ENCODE measurements around the gene IFNL1. TPM values are rescaled to one million over a fixed set of nuclear protein-coding genes. Genes with fewer than 3 reads are reported as not detected.
A peak's percentile ranks its signal among the peaks of the same experiment; 100 is the strongest.
"Not testable (repeated sequence)": the region's sequence is repeated elsewhere in the genome, so short reads cannot be mapped to it uniquely, and the experiment has no call there.

Gene IFNL1
- total RNA-seq, 3 donors from 2014 or later, result not detected

DNA sequence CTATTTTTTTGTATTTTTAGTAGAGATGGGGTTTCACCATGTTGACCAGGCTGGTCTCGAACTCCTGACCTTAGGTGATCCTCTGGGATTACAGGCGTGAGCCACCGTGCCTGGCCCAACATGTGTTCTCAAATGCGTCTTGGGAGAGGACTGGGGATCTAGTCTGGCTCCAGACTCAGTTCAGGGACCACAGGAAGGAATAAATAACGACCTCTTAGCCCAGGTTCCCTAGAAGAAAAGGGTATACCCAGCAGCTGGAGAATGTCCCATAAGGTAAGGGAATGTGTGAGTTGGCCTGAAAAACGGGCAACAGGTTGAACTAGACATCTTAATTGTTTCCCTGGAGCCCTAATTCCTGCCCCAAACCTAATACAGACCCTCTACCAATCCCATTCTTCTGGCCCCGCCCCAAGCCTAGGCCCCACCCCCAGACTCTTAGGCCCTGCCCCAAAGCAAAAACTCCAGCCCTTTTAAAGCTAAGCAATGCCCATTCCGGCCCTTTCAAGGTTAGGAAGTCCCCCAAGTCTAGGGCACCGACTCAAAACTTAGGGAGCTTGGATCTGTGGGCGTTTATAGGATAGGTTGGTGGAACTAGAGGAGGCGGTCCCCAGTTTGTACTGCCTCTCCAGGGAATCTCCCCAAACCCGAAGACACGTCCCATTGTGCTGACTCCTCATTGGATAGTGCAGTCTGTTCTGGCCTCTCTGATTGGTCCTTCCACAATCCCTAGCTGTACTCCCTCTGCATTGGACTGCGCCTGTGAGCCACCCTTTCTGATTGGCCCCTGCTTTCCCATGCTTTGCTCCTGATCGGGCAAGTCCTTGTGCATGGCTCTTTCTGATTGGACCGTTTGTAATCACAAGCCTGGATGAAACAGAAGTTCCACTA, 29.8 kb downstream of the IFNL1 start:
- Mint-ChIP-seq H3K4me3 (no peak overlapping the region), H3K27me3 (ENCODE audit: low read depth) (no peaks in the 10 kb centered on the region), H3K4me1 (ENCODE audit: low read depth) (peaks cover 40% of the 10 kb centered on the region), H3K9me3 (no peaks in the 10 kb centered on the region), H3K36me3 (ENCODE audit: insufficient read depth) (peaks cover 12% of the 10 kb centered on the region)
- DNase-seq (no peak), ATAC-seq (peak; percentile 64 to 72)

DNA sequence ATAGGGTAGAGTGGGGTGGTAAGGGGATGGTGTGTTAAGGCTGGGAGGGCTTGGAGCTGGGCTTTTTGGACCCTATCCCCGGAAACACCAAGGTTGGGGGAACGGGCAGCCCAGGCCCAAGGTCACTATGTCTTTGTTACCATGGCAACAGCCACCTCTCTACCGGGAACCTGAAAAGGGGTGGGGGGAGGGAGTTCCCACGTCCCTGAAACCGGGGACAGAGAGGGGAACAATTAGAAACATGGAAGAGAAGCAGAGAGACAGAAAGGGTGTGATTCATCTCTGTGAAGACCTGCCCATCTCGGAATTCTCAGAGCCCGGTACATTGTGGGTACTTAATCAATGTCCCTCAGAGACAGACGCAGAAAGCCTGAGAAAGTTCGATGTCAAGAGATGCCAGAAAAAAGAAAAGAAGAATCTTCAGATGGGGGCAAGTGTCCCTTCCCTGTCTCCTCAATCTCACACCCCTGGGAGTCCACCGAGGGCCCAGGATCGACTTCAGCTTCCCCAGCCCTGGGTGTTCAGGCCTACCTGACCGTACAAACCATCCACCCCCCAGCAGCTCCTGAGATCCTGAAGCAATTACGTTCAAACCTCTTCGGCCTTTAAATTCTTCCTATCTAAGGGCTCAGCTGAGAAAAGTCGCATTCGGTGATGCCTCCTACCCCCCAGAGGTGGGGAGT, 31.3 kb downstream of the IFNL1 start:
- peaks cover 39% of the 10 kb centered on the region for H3K4me1 Mint-ChIP-seq (ENCODE audit: low read depth)
- no peaks in the 10 kb centered on the region for H3K27me3 Mint-ChIP-seq (ENCODE audit: low read depth)
- ATAC-seq (no peak), DNase-seq (no peak)
- peaks cover 15% of the 10 kb centered on the region for H3K36me3 Mint-ChIP-seq (ENCODE audit: insufficient read depth)
- H3K9me3 Mint-ChIP-seq, result no peaks in the 10 kb centered on the region
- no peak overlapping the region for H3K4me3 Mint-ChIP-seq

GRCh38 chr19:39328046-39328705, 32.0 kb downstream of the IFNL1 start:
- Mint-ChIP-seq H3K4me1 (ENCODE audit: low read depth) (peaks cover 45% of the 10 kb centered on the region), H3K9me3 (no peaks in the 10 kb centered on the region), H3K4me3 (no peak overlapping the region), H3K36me3 (ENCODE audit: insufficient read depth) (peaks cover 17% of the 10 kb centered on the region), H3K27me3 (ENCODE audit: low read depth) (no peaks in the 10 kb centered on the region)
- peak; percentile 68 to 73 for ATAC-seq
- DNase-seq, result peak; percentile 86

GRCh38 chr19:39329948-39330347, 33.7 kb downstream of the IFNL1 start:
- H3K4me3 Mint-ChIP-seq, result no peak overlapping the region
- no peak for DNase-seq
- no peaks in the 10 kb centered on the region for H3K27me3 Mint-ChIP-seq (ENCODE audit: low read depth)
- peaks cover 17% of the 10 kb centered on the region for H3K36me3 Mint-ChIP-seq (ENCODE audit: insufficient read depth)
- H3K4me1 Mint-ChIP-seq (ENCODE audit: low read depth), result peaks cover 58% of the 10 kb centered on the region
- H3K9me3 Mint-ChIP-seq, result no peaks in the 10 kb centered on the region
- no peak for ATAC-seq

DNA sequence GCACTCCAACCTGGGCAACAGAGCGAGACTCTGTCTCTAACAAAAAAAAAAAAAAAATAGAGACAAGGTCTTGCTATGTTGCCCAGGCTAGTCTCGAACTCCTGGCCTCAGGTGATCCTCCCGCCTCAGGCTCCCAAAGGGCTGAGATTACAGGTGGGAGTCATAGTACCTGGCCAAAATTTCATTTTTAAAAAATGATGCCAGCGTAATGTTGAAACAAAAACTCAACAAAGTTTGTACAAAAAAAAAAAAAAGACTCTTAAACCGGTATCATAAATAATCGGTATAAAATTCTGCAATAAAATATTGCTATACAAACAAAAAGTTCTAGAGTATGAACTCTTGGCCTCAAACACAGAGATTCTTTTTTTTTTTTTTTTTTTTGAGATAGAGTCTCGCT, 36.1 kb downstream of the IFNL1 start:
- peak overlapping the region; percentile 96 for H3K4me3 Mint-ChIP-seq
- H3K9me3 Mint-ChIP-seq, result no peaks in the 10 kb centered on the region
- no peaks in the 10 kb centered on the region for H3K27me3 Mint-ChIP-seq (ENCODE audit: low read depth)
- DNase-seq, result no peak
- no peak for ATAC-seq
- H3K4me1 Mint-ChIP-seq (ENCODE audit: low read depth), result peaks cover 71% of the 10 kb centered on the region
- peaks cover 20% of the 10 kb centered on the region for H3K36me3 Mint-ChIP-seq (ENCODE audit: insufficient read depth)

- Mint-ChIP-seq H3K4me1 (ENCODE audit: low read depth) (peaks cover 73% of the 10 kb centered on the region), H3K4me3 (peak overlapping the region; percentile 96), H3K36me3 (ENCODE audit: insufficient read depth) (peaks cover 20% of the 10 kb centered on the region)
- not testable (repeated sequence) for ATAC-seq; DNase-seq; H3K27me3 Mint-ChIP-seq (ENCODE audit: low read depth); H3K9me3 Mint-ChIP-seq
Measured at GRCh38 chr19:39332738-39333137, 36.5 kb downstream of the IFNL1 start.

DNA sequence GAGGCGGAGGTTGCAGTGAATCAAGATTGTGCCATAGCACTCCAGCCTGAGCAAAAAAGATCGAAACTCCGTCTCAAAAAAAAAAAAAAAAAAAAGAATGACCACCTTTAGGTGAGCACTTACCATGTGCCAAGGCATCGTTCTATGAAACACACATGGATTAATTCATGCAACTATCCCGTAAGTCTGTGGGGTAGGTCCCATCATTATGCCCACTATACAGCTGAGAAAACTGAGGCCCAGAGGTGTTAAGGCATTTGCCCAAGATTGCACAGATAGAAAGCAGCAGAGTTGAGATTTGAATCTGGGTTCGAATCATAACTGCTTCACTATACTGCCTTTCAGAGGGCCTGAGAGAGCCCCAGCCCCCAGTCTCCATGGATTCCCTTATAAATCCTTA, 37.3 kb downstream of the IFNL1 start:
- ATAC-seq (no peak), DNase-seq (no peak)
- no peaks in the 10 kb centered on the region for H3K9me3 Mint-ChIP-seq
- H3K4me1 Mint-ChIP-seq (ENCODE audit: low read depth), result peaks cover 71% of the 10 kb centered on the region
- H3K36me3 Mint-ChIP-seq (ENCODE audit: insufficient read depth), result peaks cover 15% of the 10 kb centered on the region
- no peaks in the 10 kb centered on the region for H3K27me3 Mint-ChIP-seq (ENCODE audit: low read depth)
- H3K4me3 Mint-ChIP-seq, result peak overlapping the region; percentile 96

GRCh38 chr19:39334444-39334976, 38.3 kb downstream of the IFNL1 start:
- Mint-ChIP-seq H3K36me3 (ENCODE audit: insufficient read depth) (peaks cover 9% of the 10 kb centered on the region), H3K4me3 (peak overlapping the region; percentile 96), H3K9me3 (no peaks in the 10 kb centered on the region), H3K4me1 (ENCODE audit: low read depth) (peaks cover 61% of the 10 kb centered on the region), H3K27me3 (ENCODE audit: low read depth) (no peaks in the 10 kb centered on the region)
- ATAC-seq, result no peak
- no peak for DNase-seq

- ATAC-seq (peak; percentile 52 to 62), DNase-seq (no peak)
- peaks cover 62% of the 10 kb centered on the region for H3K4me1 Mint-ChIP-seq (ENCODE audit: low read depth)
- H3K27me3 Mint-ChIP-seq (ENCODE audit: low read depth), result no peaks in the 10 kb centered on the region
- peaks cover 9% of the 10 kb centered on the region for H3K36me3 Mint-ChIP-seq (ENCODE audit: insufficient read depth)
- H3K4me3 Mint-ChIP-seq, result peak overlapping the region; percentile 96
- H3K9me3 Mint-ChIP-seq, result no peaks in the 10 kb centered on the region
Measured at GRCh38 chr19:39335168-39335548, 39.0 kb downstream of the IFNL1 start.

GRCh38 chr19:39336483-39336882, 40.3 kb downstream of the IFNL1 start:
- DNase-seq, result no peak
- no peak for ATAC-seq
- peaks cover 61% of the 10 kb centered on the region for H3K4me1 Mint-ChIP-seq (ENCODE audit: low read depth)
- H3K27me3 Mint-ChIP-seq (ENCODE audit: low read depth), result no peaks in the 10 kb centered on the region
- no peaks in the 10 kb centered on the region for H3K9me3 Mint-ChIP-seq
- H3K4me3 Mint-ChIP-seq, result peak overlapping the region; percentile 96
- H3K36me3 Mint-ChIP-seq (ENCODE audit: insufficient read depth), result peaks cover 5% of the 10 kb centered on the region

- DNase-seq (no peak), ATAC-seq (no peak)
- H3K4me1 Mint-ChIP-seq (ENCODE audit: low read depth), result peaks cover 65% of the 10 kb centered on the region
- no peaks in the 10 kb centered on the region for H3K9me3 Mint-ChIP-seq
- peak overlapping the region; percentile 97 for H3K4me3 Mint-ChIP-seq
- H3K36me3 Mint-ChIP-seq (ENCODE audit: insufficient read depth), result peaks cover 7% of the 10 kb centered on the region
- no peaks in the 10 kb centered on the region for H3K27me3 Mint-ChIP-seq (ENCODE audit: low read depth)
Measured at GRCh38 chr19:39339674-39340073, 43.5 kb downstream of the IFNL1 start.

- not testable (repeated sequence) for H3K9me3 Mint-ChIP-seq; DNase-seq; ATAC-seq; H3K27me3 Mint-ChIP-seq (ENCODE audit: low read depth); H3K36me3 Mint-ChIP-seq (ENCODE audit: insufficient read depth)
- peak overlapping the region; percentile 97 for H3K4me3 Mint-ChIP-seq
- peaks cover 65% of the 10 kb centered on the region for H3K4me1 Mint-ChIP-seq (ENCODE audit: low read depth)
Measured at GRCh38 chr19:39340156-39340555, 43.9 kb downstream of the IFNL1 start.

DNA sequence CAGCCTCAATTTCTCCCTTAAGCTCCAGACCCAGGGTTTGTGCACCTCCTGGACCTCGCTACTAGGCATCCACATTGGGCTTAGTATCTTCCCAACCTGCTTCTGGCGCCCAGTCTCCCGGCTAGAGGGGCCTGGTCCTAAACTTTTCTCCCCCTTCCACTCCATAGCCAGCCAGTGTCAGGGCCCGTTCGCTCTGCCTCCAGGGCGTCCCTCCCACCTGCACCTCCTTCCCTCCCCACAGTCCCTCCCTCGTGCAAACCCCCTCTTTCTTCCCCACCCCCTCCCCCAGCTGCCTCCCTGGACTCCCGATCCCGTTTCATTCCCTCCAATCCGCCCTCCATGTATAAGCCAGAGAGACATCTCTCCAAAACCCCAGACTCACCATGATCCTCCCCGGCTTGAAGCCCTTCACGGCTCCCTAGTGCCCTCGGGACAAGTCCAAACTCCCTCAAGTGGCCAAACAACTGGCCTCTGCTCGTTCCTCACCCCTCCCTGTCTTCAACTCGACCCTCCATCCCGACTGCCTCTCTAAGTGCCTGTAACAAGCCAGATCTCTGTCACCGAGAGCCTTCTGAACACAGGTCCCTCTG, 45.0 kb downstream of the IFNL1 start:
- ATAC-seq, result peak; percentile 15 to 19
- Mint-ChIP-seq H3K4me1 (ENCODE audit: low read depth) (peaks cover 66% of the 10 kb centered on the region), H3K9me3 (no peaks in the 10 kb centered on the region), H3K27me3 (ENCODE audit: low read depth) (no peaks in the 10 kb centered on the region), H3K4me3 (peak overlapping the region; percentile 97), H3K36me3 (ENCODE audit: insufficient read depth) (peaks cover 13% of the 10 kb centered on the region)
- no peak for DNase-seq
